GM12878 (cell line): ENCODE results near the gene DUSP22. TPM values are rescaled to one million over a fixed set of nuclear protein-coding genes. Genes with fewer than 3 reads are reported as not detected.
A peak's percentile ranks its signal among the peaks of the same experiment; 100 is the strongest.

Source experiments
- CREM ChIP-seq: IDR thresholded peaks from 2 replicates; pipeline ENCODE4 v1.6.1; 2014; ENCODE audit warnings: antibody characterized with exemption, low read depth
- EGR1 ChIP-seq, 2 experiments: IDR thresholded peaks; 1 replicate in 1 of 2; 2 replicates in 1 of 2; pipeline ENCODE4 v1.6.1; 2011 to 2012; ENCODE audit warnings: low read depth in 2 of 2, low read length in 2 of 2, borderline replicate concordance in 1 of 2, mild to moderate bottlenecking in 1 of 2, moderate library complexity in 1 of 2
- ESRRA ChIP-seq: IDR thresholded peaks from 2 replicates; pipeline ENCODE4 v1.6.1; 2012; ENCODE audit warnings: mild to moderate bottlenecking, low read length, improper control_type of control experiment
- EZH2 ChIP-seq: IDR thresholded peaks from 2 replicates; pipeline ENCODE4 v1.6.1; 2012; ENCODE audit warnings: low read depth, mild to moderate bottlenecking, control low read depth, inconsistent platforms, low read length, borderline replicate concordance; ENCODE audit not compliant: control insufficient read depth
- GATAD2B ChIP-seq: fragments of 450-650 bp; conservative IDR thresholded peaks from 2 replicates; pipeline ENCODE4 v1.6.1; 2017; ENCODE audit warnings: low read depth, mild to moderate bottlenecking, moderate library complexity
- HDAC2 ChIP-seq: fragments of 200-600 bp; sonication (generic); IDR thresholded peaks from 2 replicates; pipeline ENCODE4 v1.6.1; 2017
- MTA2 ChIP-seq: fragments of 450-650 bp; IDR thresholded peaks from 2 replicates; pipeline ENCODE4 v1.6.1; 2016; ENCODE audit warnings: low read depth, mild to moderate bottlenecking, moderate library complexity
- POLR2A ChIP-seq: IDR thresholded peaks from 2 replicates; pipeline ENCODE4 v1.6.1; 2011; ENCODE audit warnings: low read depth, mild to moderate bottlenecking, low read length
- RELA ChIP-seq: fragments of 450-650 bp; IDR thresholded peaks from 2 replicates; pipeline ENCODE4 v1.8.0; 2014; ENCODE audit warnings: borderline replicate concordance; ENCODE audit not compliant: partially characterized antibody
- SP1 ChIP-seq: IDR thresholded peaks from one replicate; pipeline ENCODE4 v1.6.1; 2011; ENCODE audit warnings: low read depth, low read length
- SREBF2 ChIP-seq: IDR thresholded peaks from 2 replicates; pipeline ENCODE4 v1.6.1; 2012; ENCODE audit warnings: mild to moderate bottlenecking, low read length
- SUPT20H ChIP-seq: IDR thresholded peaks from 2 replicates; pipeline ENCODE4 v1.6.1; 2011; ENCODE audit warnings: low read depth, mild to moderate bottlenecking, low read length, moderate library complexity, borderline replicate concordance; ENCODE audit not compliant: control insufficient read depth
- TAF1 ChIP-seq: IDR thresholded peaks from 2 replicates; pipeline ENCODE4 v1.6.1; 2011; ENCODE audit warnings: mild to moderate bottlenecking, low read depth, low read length, borderline replicate concordance
- TCF12 ChIP-seq: IDR thresholded peaks from 2 replicates; pipeline ENCODE4 v1.6.1; 2011; ENCODE audit warnings: low read depth, mild to moderate bottlenecking, low read length
- ZNF217 ChIP-seq: fragments of 450-650 bp; IDR thresholded peaks from 2 replicates; pipeline ENCODE4 v1.6.1; 2017; ENCODE audit warnings: antibody characterized with exemption, mild to moderate bottlenecking
- ZNF24 ChIP-seq: fragments of 450-650 bp; IDR thresholded peaks from 2 replicates; pipeline ENCODE4 v1.6.1; 2017; ENCODE audit warnings: antibody characterized with exemption, mild to moderate bottlenecking
- ZNF274 ChIP-seq: IDR thresholded peaks from one replicate; pipeline ENCODE4 v1.8.0; 2011; ENCODE audit not compliant: insufficient read length, insufficient read depth
- polyA plus RNA-seq, 11 experiments: library from polyadenylated mRNA; depleted of rRNA in 4 of 11; unstranded in 6 of 11; stranded (reverse) in 5 of 11; fragments of >200 nt; fragmentation: Nextera tagmentation in 4 of 11; fragmentation: Illumina TruSeq in 1 of 11; extraction: Ambion mirVana in 4 of 11; extraction: Trizol in 1 of 11; gene quantifications; 1 replicate in 1 of 11; 2 replicates in 10 of 11; pipeline versions ENCODE4 v1.2.1 to v1.2.3, GENCODE V29; 2011 to 2016; ENCODE audit warnings: inconsistent platforms in 2 of 11, missing spikeins in 2 of 11, low read depth in 1 of 11
- total RNA-seq, 4 experiments: library from RNA; depleted of rRNA in 3 of 4; stranded (reverse); fragments of >200 nt in 3 of 4; fragmentation: Illumina TruSeq in 1 of 4; extraction: Trizol in 1 of 4; gene quantifications; 2 replicates each; pipeline versions ENCODE4 v1.2.1 to v1.2.3, GENCODE V29; 2013 to 2021
- TF ChIP-seq, protein P1 (sequence below): IDR thresholded peaks from 2 replicates; pipeline ENCODE4 v1.6.1; 2012; ENCODE audit warnings: low read depth, low read length, improper control_type of control experiment
- TF ChIP-seq, protein P2 (sequence below): IDR thresholded peaks from 2 replicates; pipeline ENCODE4 v1.6.1; 2011; ENCODE audit warnings: borderline replicate concordance, low read depth, mild to moderate bottlenecking, moderate library complexity, mixed read lengths, low read length; ENCODE audit not compliant: insufficient read depth; ENCODE audit errors: extremely low read length
- TF ChIP-seq, protein P3 (sequence below): fragments of 450-650 bp; IDR thresholded peaks from 2 replicates; pipeline ENCODE4 v1.6.1; 2017; ENCODE audit warnings: mild to moderate bottlenecking, moderate library complexity
- TF ChIP-seq, protein P4 (sequence below): fragments of 450-650 bp; IDR thresholded peaks from 2 replicates; pipeline ENCODE4 v1.6.1; 2018; ENCODE audit warnings: borderline replicate concordance, mild to moderate bottlenecking; ENCODE audit not compliant: partially characterized antibody

The DUSP22 gene
- total and polyA plus RNA-seq, 10 of the 15 experiments (the other 5 are each of a cell fraction or from before 2014, with no cell fraction given), result 78.9 to 156 (median 107) TPM

DNA sequence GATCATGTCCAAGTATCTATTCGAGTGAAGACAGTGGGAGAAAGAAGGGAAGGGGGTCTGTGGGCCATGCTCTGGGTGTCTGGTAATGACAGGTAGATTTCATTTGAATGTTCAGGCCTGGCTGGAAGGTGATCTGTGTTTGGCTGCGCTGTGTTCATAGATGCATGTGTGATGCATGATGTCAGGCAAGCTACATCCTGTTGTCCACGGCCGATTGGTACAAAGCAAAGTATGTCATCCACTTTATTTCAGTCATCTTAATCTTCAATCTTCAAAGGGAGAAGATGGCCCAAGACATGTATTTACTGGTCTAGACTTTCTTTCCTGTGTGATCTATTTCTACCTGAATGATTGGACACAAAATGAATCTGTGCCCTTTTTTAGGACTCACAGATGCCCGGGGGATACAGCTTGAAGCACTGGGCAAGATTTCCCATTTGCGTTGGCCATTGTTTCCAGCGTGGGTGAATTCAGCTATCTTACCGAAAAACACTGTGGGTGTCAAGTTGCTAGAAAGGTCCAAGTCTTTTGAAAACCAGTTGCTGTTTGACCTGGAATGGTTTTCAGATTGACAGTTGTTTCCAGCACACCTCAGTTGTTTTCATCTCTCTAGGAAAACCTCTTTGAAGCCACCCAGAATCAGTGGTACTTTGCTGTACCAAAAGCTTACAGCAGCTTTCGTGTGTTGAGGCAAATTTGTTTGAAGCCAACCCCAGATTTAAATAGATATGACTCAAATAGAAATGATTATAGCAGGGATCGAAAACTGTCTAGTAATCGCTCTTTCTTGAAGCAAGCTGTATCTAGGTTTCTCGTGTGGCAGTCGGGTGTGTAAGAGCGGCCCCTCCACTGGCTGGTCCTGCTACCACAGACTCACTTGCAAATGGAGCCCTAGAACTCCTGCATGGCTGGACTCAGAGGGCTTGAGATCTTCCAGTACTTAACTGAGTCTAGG, 27.2 kb downstream of the DUSP22 start (continued):
- TF ChIP-seq, protein P1, sequence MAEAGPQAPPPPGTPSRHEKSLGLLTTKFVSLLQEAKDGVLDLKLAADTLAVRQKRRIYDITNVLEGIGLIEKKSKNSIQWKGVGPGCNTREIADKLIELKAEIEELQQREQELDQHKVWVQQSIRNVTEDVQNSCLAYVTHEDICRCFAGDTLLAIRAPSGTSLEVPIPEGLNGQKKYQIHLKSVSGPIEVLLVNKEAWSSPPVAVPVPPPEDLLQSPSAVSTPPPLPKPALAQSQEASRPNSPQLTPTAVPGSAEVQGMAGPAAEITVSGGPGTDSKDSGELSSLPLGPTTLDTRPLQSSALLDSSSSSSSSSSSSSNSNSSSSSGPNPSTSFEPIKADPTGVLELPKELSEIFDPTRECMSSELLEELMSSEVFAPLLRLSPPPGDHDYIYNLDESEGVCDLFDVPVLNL, result no peak
- TF ChIP-seq GATAD2B, result no peak; the same call in none of the 2 replicates
- TF ChIP-seq, protein P2, sequence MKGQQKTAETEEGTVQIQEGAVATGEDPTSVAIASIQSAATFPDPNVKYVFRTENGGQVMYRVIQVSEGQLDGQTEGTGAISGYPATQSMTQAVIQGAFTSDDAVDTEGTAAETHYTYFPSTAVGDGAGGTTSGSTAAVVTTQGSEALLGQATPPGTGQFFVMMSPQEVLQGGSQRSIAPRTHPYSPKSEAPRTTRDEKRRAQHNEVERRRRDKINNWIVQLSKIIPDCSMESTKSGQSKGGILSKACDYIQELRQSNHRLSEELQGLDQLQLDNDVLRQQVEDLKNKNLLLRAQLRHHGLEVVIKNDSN, result no peak
- no peak for TF ChIP-seq SREBF2
- TF ChIP-seq HDAC2, result no peak
- TF ChIP-seq TAF1, result peak; percentile 78; the same call in 1 of the 2 replicates
- TF ChIP-seq, protein P3, sequence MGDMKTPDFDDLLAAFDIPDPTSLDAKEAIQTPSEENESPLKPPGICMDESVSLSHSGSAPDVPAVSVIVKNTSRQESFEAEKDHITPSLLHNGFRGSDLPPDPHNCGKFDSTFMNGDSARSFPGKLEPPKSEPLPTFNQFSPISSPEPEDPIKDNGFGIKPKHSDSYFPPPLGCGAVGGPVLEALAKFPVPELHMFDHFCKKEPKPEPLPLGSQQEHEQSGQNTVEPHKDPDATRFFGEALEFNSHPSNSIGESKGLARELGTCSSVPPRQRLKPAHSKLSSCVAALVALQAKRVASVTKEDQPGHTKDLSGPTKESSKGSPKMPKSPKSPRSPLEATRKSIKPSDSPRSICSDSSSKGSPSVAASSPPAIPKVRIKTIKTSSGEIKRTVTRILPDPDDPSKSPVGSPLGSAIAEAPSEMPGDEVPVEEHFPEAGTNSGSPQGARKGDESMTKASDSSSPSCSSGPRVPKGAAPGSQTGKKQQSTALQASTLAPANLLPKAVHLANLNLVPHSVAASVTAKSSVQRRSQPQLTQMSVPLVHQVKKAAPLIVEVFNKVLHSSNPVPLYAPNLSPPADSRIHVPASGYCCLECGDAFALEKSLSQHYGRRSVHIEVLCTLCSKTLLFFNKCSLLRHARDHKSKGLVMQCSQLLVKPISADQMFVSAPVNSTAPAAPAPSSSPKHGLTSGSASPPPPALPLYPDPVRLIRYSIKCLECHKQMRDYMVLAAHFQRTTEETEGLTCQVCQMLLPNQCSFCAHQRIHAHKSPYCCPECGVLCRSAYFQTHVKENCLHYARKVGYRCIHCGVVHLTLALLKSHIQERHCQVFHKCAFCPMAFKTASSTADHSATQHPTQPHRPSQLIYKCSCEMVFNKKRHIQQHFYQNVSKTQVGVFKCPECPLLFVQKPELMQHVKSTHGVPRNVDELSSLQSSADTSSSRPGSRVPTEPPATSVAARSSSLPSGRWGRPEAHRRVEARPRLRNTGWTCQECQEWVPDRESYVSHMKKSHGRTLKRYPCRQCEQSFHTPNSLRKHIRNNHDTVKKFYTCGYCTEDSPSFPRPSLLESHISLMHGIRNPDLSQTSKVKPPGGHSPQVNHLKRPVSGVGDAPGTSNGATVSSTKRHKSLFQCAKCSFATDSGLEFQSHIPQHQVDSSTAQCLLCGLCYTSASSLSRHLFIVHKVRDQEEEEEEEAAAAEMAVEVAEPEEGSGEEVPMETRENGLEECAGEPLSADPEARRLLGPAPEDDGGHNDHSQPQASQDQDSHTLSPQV, result peak; percentile 45
- TF ChIP-seq EZH2, result no peak
- TF ChIP-seq ZNF24, result peak; percentile 10; the same call in 1 of the 2 replicates
- TF ChIP-seq SUPT20H, result no peak
- TF ChIP-seq TCF12, result peak; percentile 59
- TF ChIP-seq, protein P4, sequence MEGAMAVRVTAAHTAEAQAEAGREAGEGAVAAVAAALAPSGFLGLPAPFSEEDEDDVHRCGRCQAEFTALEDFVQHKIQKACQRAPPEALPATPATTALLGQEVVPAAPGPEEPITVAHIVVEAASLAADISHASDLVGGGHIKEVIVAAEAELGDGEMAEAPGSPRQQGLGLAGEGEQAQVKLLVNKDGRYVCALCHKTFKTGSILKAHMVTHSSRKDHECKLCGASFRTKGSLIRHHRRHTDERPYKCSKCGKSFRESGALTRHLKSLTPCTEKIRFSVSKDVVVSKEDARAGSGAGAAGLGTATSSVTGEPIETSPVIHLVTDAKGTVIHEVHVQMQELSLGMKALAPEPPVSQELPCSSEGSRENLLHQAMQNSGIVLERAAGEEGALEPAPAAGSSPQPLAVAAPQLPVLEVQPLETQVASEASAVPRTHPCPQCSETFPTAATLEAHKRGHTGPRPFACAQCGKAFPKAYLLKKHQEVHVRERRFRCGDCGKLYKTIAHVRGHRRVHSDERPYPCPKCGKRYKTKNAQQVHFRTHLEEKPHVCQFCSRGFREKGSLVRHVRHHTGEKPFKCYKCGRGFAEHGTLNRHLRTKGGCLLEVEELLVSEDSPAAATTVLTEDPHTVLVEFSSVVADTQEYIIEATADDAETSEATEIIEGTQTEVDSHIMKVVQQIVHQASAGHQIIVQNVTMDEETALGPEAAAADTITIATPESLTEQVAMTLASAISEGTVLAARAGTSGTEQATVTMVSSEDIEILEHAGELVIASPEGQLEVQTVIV, result no peak
- no peak for TF ChIP-seq ESRRA
- no peak for TF ChIP-seq CREM
- peak; percentile 27 for TF ChIP-seq SP1
- no peak for TF ChIP-seq ZNF274
- no peak for TF ChIP-seq RELA
- TF ChIP-seq MTA2, result peak; percentile 81
- no peak for TF ChIP-seq EGR1 (IDR thresholded peaks at IDR 0.05; ENCODE audit: borderline replicate concordance in 1 of 2, low read depth in 2 of 2, low read length in 2 of 2)
- TF ChIP-seq POLR2A, result no peak
- TF ChIP-seq ZNF217, result peak; percentile 87
